H9 (cell line): Measurements from ENCODE around the gene ZNF503. TPM values are rescaled to one million over a fixed set of nuclear protein-coding genes. Genes with fewer than 3 reads are reported as not detected.

Experiments used
- DNase-seq: peaks from one replicate; pipeline ENCODE4 v3.0.0-alpha.2; 2017
- H2AFZ ChIP-seq: one replicate; pipeline ENCODE4 v1.6.1; 2013; ENCODE audit warnings: mild to moderate bottlenecking, low read length, control low read depth, moderate library complexity
- H2AK5ac ChIP-seq: 2 replicates; pipeline ENCODE4 v1.6.1; 2013; ENCODE audit warnings: low read length, control low read depth, mixed read lengths; ENCODE audit not compliant: insufficient read length
- H2BK120ac ChIP-seq: one replicate; pipeline ENCODE4 v1.6.1; 2013; ENCODE audit warnings: low read depth, mild to moderate bottlenecking, low read length, control low read depth, inconsistent platforms; ENCODE audit not compliant: poor library complexity, severe bottlenecking
- H2BK12ac ChIP-seq: 2 replicates; pipeline ENCODE4 v1.6.1; 2013; ENCODE audit warnings: low read length, control low read depth, mixed read lengths, low read depth; ENCODE audit not compliant: insufficient read length
- H2BK15ac ChIP-seq: 2 replicates; pipeline ENCODE4 v1.6.1; 2013; ENCODE audit warnings: low read depth, low read length, control low read depth
- H2BK20ac ChIP-seq: one replicate; pipeline ENCODE4 v1.6.1; 2013; ENCODE audit warnings: low read depth, mild to moderate bottlenecking, low read length, control low read depth, inconsistent platforms; ENCODE audit not compliant: poor library complexity, severe bottlenecking
- H2BK5ac ChIP-seq: 2 replicates; pipeline ENCODE4 v1.6.1; 2013; ENCODE audit warnings: low read length, control low read depth, mixed read lengths; ENCODE audit not compliant: insufficient read length
- H3K14ac ChIP-seq: 2 replicates; pipeline ENCODE4 v1.6.1; 2013; ENCODE audit warnings: low read length, control low read depth; ENCODE audit not compliant: insufficient read depth
- H3K18ac ChIP-seq: 2 replicates; pipeline ENCODE4 v1.6.1; 2013; ENCODE audit warnings: low read depth, mild to moderate bottlenecking, mixed read lengths, low read length, control low read depth; ENCODE audit not compliant: insufficient read length
- H3K23ac ChIP-seq: 2 replicates; pipeline ENCODE4 v1.6.1; 2013; ENCODE audit warnings: low read length, control low read depth, mixed read lengths, low read depth; ENCODE audit not compliant: insufficient read length
- H3K23me2 ChIP-seq: 2 replicates; pipeline ENCODE4 v1.6.1; 2013; ENCODE audit warnings: low read depth, mild to moderate bottlenecking, mixed read lengths, low read length, control low read depth; ENCODE audit not compliant: insufficient read length, poor library complexity, severe bottlenecking
- H3K27ac ChIP-seq: 2 replicates; pipeline ENCODE4 v1.5.1; 2013; ENCODE audit warnings: low read length, control low read depth, mixed read lengths, low read depth; ENCODE audit not compliant: insufficient read length
- H3K27me3 ChIP-seq: 2 replicates; pipeline ENCODE4 v1.6.1; 2013; ENCODE audit warnings: low read length, control low read depth, inconsistent platforms; ENCODE audit not compliant: insufficient read depth
- H3K4ac ChIP-seq: 2 replicates; pipeline ENCODE4 v1.6.1; 2013; ENCODE audit warnings: low read depth, mild to moderate bottlenecking, control low read depth, inconsistent platforms, low read length, moderate library complexity
- H3K4me1 ChIP-seq: 2 replicates; pipeline ENCODE4 v1.6.1; 2013; ENCODE audit warnings: low read length, control low read depth, inconsistent platforms; ENCODE audit not compliant: insufficient read depth
- H3K4me2 ChIP-seq: 2 replicates; pipeline ENCODE4 v1.6.1; 2013; ENCODE audit warnings: low read length, control low read depth, mixed read lengths; ENCODE audit not compliant: insufficient read length, insufficient read depth
- H3K56ac ChIP-seq: 2 replicates; pipeline ENCODE4 v1.6.1; 2013; ENCODE audit warnings: low read depth, mild to moderate bottlenecking, mixed read lengths, low read length, control low read depth; ENCODE audit not compliant: insufficient read length
- H3K79me1 ChIP-seq: 2 replicates; pipeline ENCODE4 v1.6.1; 2013; ENCODE audit warnings: low read depth, mild to moderate bottlenecking, moderate library complexity, low read length, control low read depth, inconsistent platforms; ENCODE audit not compliant: insufficient read depth, poor library complexity, severe bottlenecking
- H3K79me2 ChIP-seq: 2 replicates; pipeline ENCODE4 v1.6.1; 2013; ENCODE audit warnings: low read length, control low read depth, inconsistent platforms; ENCODE audit not compliant: insufficient read depth
- H3K9ac ChIP-seq: 2 replicates; pipeline ENCODE4 v1.6.1; 2013; ENCODE audit warnings: low read length, control low read depth, mixed read lengths; ENCODE audit not compliant: insufficient read length; ENCODE audit errors: extremely low read depth
- H3K9me3 ChIP-seq: one replicate; pipeline ENCODE4 v1.6.1; 2013; ENCODE audit warnings: low read depth, low read length, inconsistent platforms; ENCODE audit not compliant: control insufficient read depth
- H3T11ph ChIP-seq: one replicate; pipeline ENCODE4 v1.6.1; 2013; ENCODE audit warnings: mild to moderate bottlenecking, low read length, control low read depth, inconsistent platforms
- H4K20me1 ChIP-seq: one replicate; pipeline ENCODE4 v1.6.1; 2013; ENCODE audit not compliant: control insufficient read depth, insufficient read length, insufficient read depth
- H4K5ac ChIP-seq: 2 replicates; pipeline ENCODE4 v1.6.1; 2013; ENCODE audit warnings: low read depth, mild to moderate bottlenecking, mixed read lengths, low read length, control low read depth; ENCODE audit not compliant: insufficient read length
- H4K8ac ChIP-seq: replicated peaks from 2 replicates; pipeline ENCODE4 v1.6.1; 2013; ENCODE audit warnings: low read length, control low read depth, mixed read lengths, low read depth; ENCODE audit not compliant: insufficient read length
- H4K91ac ChIP-seq: 2 replicates; pipeline ENCODE4 v1.6.1; 2013; ENCODE audit warnings: low read depth, mild to moderate bottlenecking, moderate library complexity, mixed read lengths, low read length, control low read depth; ENCODE audit not compliant: insufficient read length
- H3K27ac Mint-ChIP-seq, 3 experiments: 2 replicates in 2 of 3; 3 replicates in 1 of 3; pipeline ENCODE4 v1.8.0; 2020 to 2021; ENCODE audit warnings: mixed read lengths in 3 of 3, mild to moderate bottlenecking in 1 of 3, moderate library complexity in 1 of 3
- H3K27me3 Mint-ChIP-seq: 2 replicates; pipeline ENCODE4 v1.8.0; 2021; ENCODE audit warnings: low read depth, mild to moderate bottlenecking, moderate library complexity, mixed read lengths
- H3K36me3 Mint-ChIP-seq, 3 experiments: 2 replicates in 2 of 3; 3 replicates in 1 of 3; pipeline ENCODE4 v1.8.0; 2020 to 2021; ENCODE audit warnings: low read depth in 3 of 3, mixed read lengths in 3 of 3; ENCODE audit not compliant: insufficient read depth in 1 of 3
- H3K4me1 Mint-ChIP-seq, 2 experiments: 2 replicates each; pipeline ENCODE4 v1.8.0; 2020; ENCODE audit warnings: mixed read lengths in 2 of 2
- H3K4me3 Mint-ChIP-seq, 2 experiments: 2 replicates in 1 of 2; 3 replicates in 1 of 2; pipeline ENCODE4 v1.8.0; 2020 to 2021; ENCODE audit warnings: mild to moderate bottlenecking in 2 of 2, mixed read lengths in 2 of 2, moderate library complexity in 1 of 2
- H3K9me3 Mint-ChIP-seq, 2 experiments: 2 replicates in 1 of 2; 3 replicates in 1 of 2; pipeline ENCODE4 v1.8.0; 2020; ENCODE audit warnings: mild to moderate bottlenecking in 2 of 2, mixed read lengths in 2 of 2, moderate library complexity in 1 of 2
- CTCF ChIP-seq: fragments of 200-600 bp; sonication (generic); conservative IDR thresholded peaks from 3 replicates; pipeline ENCODE4 v1.8.0; 2021; ENCODE audit warnings: antibody characterized with exemption, mild to moderate bottlenecking
- WGBS: extraction: QIAGEN DNeasy Blood & Tissue Kit; methylation state at CpG from one replicate; pipeline ENCODE4 v1.1.7; 2013; ENCODE audit warnings: missing lambda C conversion rate, low lambda C conversion rate, mixed read lengths; ENCODE audit not compliant: insufficient read length; ENCODE audit errors: extremely low coverage; 5-methylcytosine and 5-hydroxymethylcytosine counted together
- total RNA-seq: library from RNA; stranded (reverse); gene quantifications from 2 replicates; pipeline ENCODE4 v1.2.1, GENCODE V29; 2021

The ZNF503 gene
- total RNA-seq, 1 experiment from 2014 or later: 0.09 TPM

GRCh38 chr10:75422913-75423312 lies 21.3 kb upstream of the ZNF503 start:
- H3K27ac Mint-ChIP-seq: no peak overlapping the region
- H3K4me3 Mint-ChIP-seq: no peak overlapping the region
- no peak for DNase-seq
- no peak for TF ChIP-seq CTCF
- Histone ChIP-seq H3K56ac (no peak overlapping the region), H4K8ac (no peak overlapping the region), H3K27me3 (peaks cover 37% of the 10 kb centered on the region), H3T11ph (no peak overlapping the region), H3K14ac (no peak overlapping the region), H3K9me3 (no peaks in the 10 kb centered on the region), H3K4ac (no peak overlapping the region), H2BK15ac (no peak overlapping the region), H3K4me1 (no peaks in the 10 kb centered on the region), H3K27ac (no peak overlapping the region), H3K23me2 (no peaks in the 10 kb centered on the region), H2AK5ac (no peak overlapping the region), H3K79me2 (no peaks in the 10 kb centered on the region), H3K23ac (no peak overlapping the region), H4K91ac (no peak overlapping the region), H4K20me1 (peaks cover 2% of the 10 kb centered on the region), H3K9ac (no peak overlapping the region), H2BK5ac (no peak overlapping the region), H3K18ac (no peak overlapping the region), H2BK120ac (no peak overlapping the region), H2BK12ac (no peak overlapping the region), H3K4me2 (no peak overlapping the region), H4K5ac (no peak overlapping the region), H2BK20ac (no peak overlapping the region), H3K79me1 (no peaks in the 10 kb centered on the region), H2AFZ (no peak overlapping the region)
- H3K9me3 Mint-ChIP-seq: no peaks in the 10 kb centered on the region
- H3K36me3 Mint-ChIP-seq: no peaks in the 10 kb centered on the region; a peak in 1 of 7 replicates
- peaks cover 98% of the 10 kb centered on the region for H3K27me3 Mint-ChIP-seq
- peaks cover 2% of the 10 kb centered on the region in 2 experiments for H3K4me1 Mint-ChIP-seq
- no CpG with 5 or more reads among the region's 6 CpGs for WGBS
